GM13977 (cell line): Measurements from ENCODE around the gene SAFB2.

Source experiments
- DNase-seq: peaks from one replicate; pipeline ENCODE4 v3.0.0; 2012; ENCODE audit warnings: low spot score
- CTCF ChIP-seq: IDR thresholded peaks from 2 replicates; pipeline ENCODE4 v1.5.1; 2012; ENCODE audit warnings: mild to moderate bottlenecking, control low read depth; ENCODE audit not compliant: insufficient read depth; ENCODE audit errors: extremely low read depth, missing control alignments
- in situ Hi-C: fragments of 300-500 bp; cut with MboI; formaldehyde crosslinking; loops from one replicate; pipeline ENCODE4 v1.12.0; 2022; ENCODE audit warnings: low sequenced_read_pairs, low pct_unique_long_range_greater_than_20kb, mixed read lengths, inconsistent platforms; ENCODE audit not compliant: unreplicated experiment

SAFB2 gene

GRCh38 chr19:5621945-5622464 lies 571 bp downstream of the SAFB2 start:
- in situ Hi-C loops, result no loop called here
- TF ChIP-seq CTCF, result no peak
- no peak for DNase-seq

GRCh38 chr19:5621311-5621944 lies 1.1 kb downstream of the SAFB2 start:
- TF ChIP-seq CTCF, result no peak
- in situ Hi-C loops, result no loop called here
- DNase-seq, result no peak

GRCh38 chr19:5619946-5620345 lies 2.6 kb downstream of the SAFB2 start:
- no peak for DNase-seq
- no peak for TF ChIP-seq CTCF
- in situ Hi-C loops, result no loop called here

- DNase-seq, result no peak
- in situ Hi-C loops, result no loop called here
- TF ChIP-seq CTCF, result no peak
These were observed 4.0 kb downstream of the SAFB2 start for GRCh38 chr19:5618591-5618990.

- in situ Hi-C loops, result no loop called here
- TF ChIP-seq CTCF, result no peak
These were observed 5.5 kb downstream of the SAFB2 start for GRCh38 chr19:5617080-5617479.

GRCh38 chr19:5615756-5616327 lies 6.7 kb downstream of the SAFB2 start:
- in situ Hi-C loops, result no loop called here
- DNase-seq, result no peak
- TF ChIP-seq CTCF, result no peak

More at GRCh38 chr19:5617080-5617479, 5.5 kb downstream of the SAFB2 start:
- DNase-seq, result no peak
